Smooth muscle cell (in vitro differentiated cells): Measurements from ENCODE around the gene RFX3. TPM values are rescaled to one million over a fixed set of nuclear protein-coding genes. Genes with fewer than 3 reads are reported as not detected.

Experiments
- DNase-seq: peaks from one replicate; lab custom pipeline; 2025; ENCODE audit not compliant: unreplicated experiment; lab: John Stamatoyannopoulos, UW
- H2AFZ ChIP-seq: fragments of 200-600 bp; sonication (generic); 2 replicates; pipeline ENCODE4 v1.6.0; 2016; ENCODE audit warnings: antibody characterized with exemption, low read depth, mild to moderate bottlenecking
- H3F3A ChIP-seq: fragments of 200-600 bp; sonication (generic); 2 replicates; pipeline ENCODE4 v1.6.0; 2017; ENCODE audit warnings: antibody characterized with exemption, low read depth
- H3K27ac ChIP-seq: fragments of 200-600 bp; sonication (generic); 2 replicates; pipeline ENCODE4 v1.5.1; 2016; ENCODE audit warnings: low read depth, mild to moderate bottlenecking
- H3K27me3 ChIP-seq: fragments of 200-600 bp; sonication (generic); 2 replicates; pipeline ENCODE4 v1.6.1; 2016; ENCODE audit warnings: low read depth, mild to moderate bottlenecking
- H3K36me3 ChIP-seq: fragments of 200-600 bp; sonication (generic); 2 replicates; pipeline ENCODE4 v1.5.1; 2016; ENCODE audit warnings: low read depth
- H3K4me1 ChIP-seq: fragments of 200-600 bp; sonication (generic); 2 replicates; pipeline ENCODE4 v1.5.1; 2016; ENCODE audit warnings: low read depth
- H3K4me2 ChIP-seq: fragments of 200-600 bp; sonication (generic); 2 replicates; pipeline ENCODE4 v1.6.0; 2016; ENCODE audit warnings: mild to moderate bottlenecking
- H3K4me3 ChIP-seq: fragments of 200-600 bp; sonication (generic); 2 replicates; pipeline ENCODE4 v1.5.1; 2016; ENCODE audit warnings: mild to moderate bottlenecking
- H3K79me2 ChIP-seq: fragments of 200-600 bp; sonication (generic); 2 replicates; pipeline ENCODE4 v1.6.0; 2016; ENCODE audit warnings: low read depth, mild to moderate bottlenecking
- H3K9ac ChIP-seq: fragments of 200-600 bp; sonication (generic); 2 replicates; pipeline ENCODE4 v1.6.0; 2016; ENCODE audit warnings: low read depth
- H3K9me3 ChIP-seq: fragments of 200-600 bp; sonication (generic); replicated peaks from 2 replicates; pipeline ENCODE4 v1.5.1; 2016; ENCODE audit warnings: low read depth
- H4K20me1 ChIP-seq: fragments of 200-600 bp; sonication (generic); 2 replicates; pipeline ENCODE4 v1.6.0; 2016; ENCODE audit warnings: low read depth
- CTCF ChIP-seq: fragments of 200-600 bp; sonication (generic); IDR thresholded peaks from 2 replicates; pipeline ENCODE4 v1.5.1; 2017; ENCODE audit warnings: borderline replicate concordance, mild to moderate bottlenecking, antibody characterized with exemption; ENCODE audit not compliant: insufficient read depth, poor library complexity, severe bottlenecking
- WGBS: methylation state at CpG from one replicate; pipeline ENCODE4 v1.1.7; 2016; ENCODE audit warnings: low lambda C conversion rate; 5-methylcytosine and 5-hydroxymethylcytosine counted together
- polyA plus RNA-seq: library from polyadenylated mRNA; unstranded; fragments of >200 nt; fragmentation: Nextera tagmentation; extraction: Ambion mirVana; gene quantifications from 2 replicates; pipeline ENCODE4 v1.2.1, GENCODE V29; 2016
- total RNA-seq: library from RNA; depleted of rRNA; stranded (reverse); fragments of >200 nt; gene quantifications from 2 replicates; pipeline ENCODE4 v1.2.3, GENCODE V29; 2014

The RFX3 gene
- total and polyA plus RNA-seq, 2 experiments from 2014 or later, result 4.4 to 14.1 TPM

GRCh38 chr9:3361116-3361515 lies 164.7 kb downstream of the RFX3 start:
- Histone ChIP-seq H3K27me3 (no peaks in the 10 kb centered on the region), H4K20me1 (no peaks in the 10 kb centered on the region)
- WGBS, result 93% methylated on average over 4 of the region's 4 CpGs

GRCh38 chr9:3360245-3360644 lies 165.6 kb downstream of the RFX3 start:
- H2AFZ ChIP-seq, result no peak overlapping the region
- H3K4me3 ChIP-seq, result no peak overlapping the region
- no peak for TF ChIP-seq CTCF
- no peaks in the 10 kb centered on the region for H3F3A ChIP-seq
- no peaks in the 10 kb centered on the region for H3K27me3 ChIP-seq
- H3K79me2 ChIP-seq, result peaks cover 14% of the 10 kb centered on the region
- no peak overlapping the region for H3K4me2 ChIP-seq
- no peaks in the 10 kb centered on the region for H3K36me3 ChIP-seq
- H3K4me1 ChIP-seq, result no peaks in the 10 kb centered on the region
- DNase-seq, result no peak
- no peak overlapping the region for H3K27ac ChIP-seq
- H3K9ac ChIP-seq, result no peak overlapping the region
- H3K9me3 ChIP-seq, result no peaks in the 10 kb centered on the region
- no peaks in the 10 kb centered on the region for H4K20me1 ChIP-seq

More at GRCh38 chr9:3361116-3361515, 164.7 kb downstream of the RFX3 start:
- Histone ChIP-seq H3K4me2 (no peak overlapping the region), H3K9ac (no peak overlapping the region), H3K4me3 (no peak overlapping the region), H3K4me1 (no peaks in the 10 kb centered on the region), H3K79me2 (peaks cover 6% of the 10 kb centered on the region), H3K9me3 (no peaks in the 10 kb centered on the region), H3K36me3 (no peaks in the 10 kb centered on the region), H3K27ac (no peak overlapping the region), H2AFZ (no peak overlapping the region), H3F3A (no peaks in the 10 kb centered on the region)
- TF ChIP-seq CTCF, result no peak
- no peak for DNase-seq

- no peak overlapping the region for H3K4me3 ChIP-seq
- no peak overlapping the region for H2AFZ ChIP-seq
- H3K4me1 ChIP-seq, result no peaks in the 10 kb centered on the region
- H3K27me3 ChIP-seq, result no peaks in the 10 kb centered on the region
- WGBS, result 100% methylated on average over 1 of the region's 1 CpG
- TF ChIP-seq CTCF, result no peak
- H3F3A ChIP-seq, result no peaks in the 10 kb centered on the region
- H3K36me3 ChIP-seq, result no peaks in the 10 kb centered on the region
- H3K27ac ChIP-seq, result no peak overlapping the region
- H4K20me1 ChIP-seq, result no peaks in the 10 kb centered on the region
- H3K9ac ChIP-seq, result no peak overlapping the region
- H3K79me2 ChIP-seq, result peaks cover 19% of the 10 kb centered on the region
- no peak overlapping the region for H3K4me2 ChIP-seq
- no peaks in the 10 kb centered on the region for H3K9me3 ChIP-seq
- DNase-seq, result no peak
These were observed 166.0 kb downstream of the RFX3 start for GRCh38 chr9:3359778-3360177.

- Histone ChIP-seq H3K27me3 (no peaks in the 10 kb centered on the region), H3K4me1 (no peaks in the 10 kb centered on the region), H3K4me3 (no peak overlapping the region), H3F3A (no peaks in the 10 kb centered on the region), H3K9me3 (no peaks in the 10 kb centered on the region), H3K36me3 (peaks cover 4% of the 10 kb centered on the region), H3K79me2 (peaks cover 24% of the 10 kb centered on the region), H2AFZ (no peak overlapping the region), H3K27ac (no peak overlapping the region), H3K4me2 (no peak overlapping the region), H4K20me1 (no peaks in the 10 kb centered on the region), H3K9ac (no peak overlapping the region)
- TF ChIP-seq CTCF, result no peak
- WGBS, result over 99% methylated on average over 5 of the region's 5 CpGs
- DNase-seq, result no peak
These were observed 166.6 kb downstream of the RFX3 start for GRCh38 chr9:3359048-3359692.
